ENCODE data around the gene CCDC27. TPM values are rescaled to one million over a fixed set of nuclear protein-coding genes. Genes with fewer than 3 reads are reported as not detected.

The CCDC27 gene
- total RNA-seq, 1 donor from 2014 or later, result not detected

DNA sequence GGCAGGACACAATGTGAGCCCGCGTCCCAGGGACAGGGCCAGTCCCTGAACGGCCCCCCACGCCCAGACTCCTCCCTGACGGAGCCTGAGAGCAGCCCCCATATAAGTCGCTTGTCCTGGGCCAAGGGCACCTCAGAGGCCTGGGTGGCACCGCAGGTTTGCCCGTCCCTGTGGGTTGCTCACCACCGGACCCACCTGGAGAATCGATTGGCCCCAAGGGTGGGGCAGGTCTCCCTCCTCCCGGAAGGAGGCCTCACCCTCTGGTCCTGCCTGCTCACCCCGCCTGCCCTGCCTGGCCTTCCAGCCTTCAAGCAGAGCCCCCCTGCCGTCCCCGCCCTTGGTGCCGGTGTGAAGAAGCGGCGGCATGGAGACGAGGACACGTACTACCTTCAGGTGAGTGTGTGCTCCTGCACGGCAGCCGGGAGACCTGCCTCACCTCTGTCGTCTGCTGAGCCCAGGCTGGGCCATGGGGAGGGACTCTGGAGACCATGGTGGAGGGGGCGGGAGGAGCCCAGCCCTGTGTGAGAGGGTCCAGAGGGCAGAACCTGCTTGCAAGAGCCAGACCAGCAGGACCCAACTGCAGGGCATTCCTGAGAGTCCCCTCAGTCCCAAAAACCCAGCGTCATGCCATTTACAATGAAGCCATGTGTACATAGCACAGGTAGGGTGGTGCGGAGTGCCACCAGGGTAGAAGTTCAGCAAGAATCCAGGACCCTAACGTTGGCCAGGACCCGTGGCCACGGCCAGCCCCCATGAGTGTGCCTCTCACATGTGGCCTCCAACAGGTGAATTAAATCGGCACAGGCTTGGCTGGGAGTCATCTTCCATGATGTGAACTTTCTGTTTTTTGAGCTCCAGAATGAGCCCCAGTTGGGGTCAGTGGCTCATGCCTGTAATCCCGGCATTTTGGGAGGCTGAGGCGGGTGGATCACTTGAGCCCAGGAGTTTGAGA, 24.1 kb upstream of the CCDC27 start:
- Histone ChIP-seq H3K27me3 (ENCODE audit: control insufficient read depth, insufficient read depth, low read length) (peaks cover 41% of the 10 kb centered on the region), H3K36me3 (ENCODE audit: control insufficient read depth, insufficient read depth, low read length) (no peaks in the 10 kb centered on the region), H3K4me3 (ENCODE audit: low read depth, low read length) (no peak overlapping the region)
- DNase-seq (ENCODE audit: low read depth), result no peak
- TF ChIP-seq, protein P1, sequence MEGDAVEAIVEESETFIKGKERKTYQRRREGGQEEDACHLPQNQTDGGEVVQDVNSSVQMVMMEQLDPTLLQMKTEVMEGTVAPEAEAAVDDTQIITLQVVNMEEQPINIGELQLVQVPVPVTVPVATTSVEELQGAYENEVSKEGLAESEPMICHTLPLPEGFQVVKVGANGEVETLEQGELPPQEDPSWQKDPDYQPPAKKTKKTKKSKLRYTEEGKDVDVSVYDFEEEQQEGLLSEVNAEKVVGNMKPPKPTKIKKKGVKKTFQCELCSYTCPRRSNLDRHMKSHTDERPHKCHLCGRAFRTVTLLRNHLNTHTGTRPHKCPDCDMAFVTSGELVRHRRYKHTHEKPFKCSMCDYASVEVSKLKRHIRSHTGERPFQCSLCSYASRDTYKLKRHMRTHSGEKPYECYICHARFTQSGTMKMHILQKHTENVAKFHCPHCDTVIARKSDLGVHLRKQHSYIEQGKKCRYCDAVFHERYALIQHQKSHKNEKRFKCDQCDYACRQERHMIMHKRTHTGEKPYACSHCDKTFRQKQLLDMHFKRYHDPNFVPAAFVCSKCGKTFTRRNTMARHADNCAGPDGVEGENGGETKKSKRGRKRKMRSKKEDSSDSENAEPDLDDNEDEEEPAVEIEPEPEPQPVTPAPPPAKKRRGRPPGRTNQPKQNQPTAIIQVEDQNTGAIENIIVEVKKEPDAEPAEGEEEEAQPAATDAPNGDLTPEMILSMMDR (IDR thresholded peaks at IDR 0.05; ENCODE audit: insufficient read depth, low read length, poor library complexity, severe bottlenecking), result no peak

DNA sequence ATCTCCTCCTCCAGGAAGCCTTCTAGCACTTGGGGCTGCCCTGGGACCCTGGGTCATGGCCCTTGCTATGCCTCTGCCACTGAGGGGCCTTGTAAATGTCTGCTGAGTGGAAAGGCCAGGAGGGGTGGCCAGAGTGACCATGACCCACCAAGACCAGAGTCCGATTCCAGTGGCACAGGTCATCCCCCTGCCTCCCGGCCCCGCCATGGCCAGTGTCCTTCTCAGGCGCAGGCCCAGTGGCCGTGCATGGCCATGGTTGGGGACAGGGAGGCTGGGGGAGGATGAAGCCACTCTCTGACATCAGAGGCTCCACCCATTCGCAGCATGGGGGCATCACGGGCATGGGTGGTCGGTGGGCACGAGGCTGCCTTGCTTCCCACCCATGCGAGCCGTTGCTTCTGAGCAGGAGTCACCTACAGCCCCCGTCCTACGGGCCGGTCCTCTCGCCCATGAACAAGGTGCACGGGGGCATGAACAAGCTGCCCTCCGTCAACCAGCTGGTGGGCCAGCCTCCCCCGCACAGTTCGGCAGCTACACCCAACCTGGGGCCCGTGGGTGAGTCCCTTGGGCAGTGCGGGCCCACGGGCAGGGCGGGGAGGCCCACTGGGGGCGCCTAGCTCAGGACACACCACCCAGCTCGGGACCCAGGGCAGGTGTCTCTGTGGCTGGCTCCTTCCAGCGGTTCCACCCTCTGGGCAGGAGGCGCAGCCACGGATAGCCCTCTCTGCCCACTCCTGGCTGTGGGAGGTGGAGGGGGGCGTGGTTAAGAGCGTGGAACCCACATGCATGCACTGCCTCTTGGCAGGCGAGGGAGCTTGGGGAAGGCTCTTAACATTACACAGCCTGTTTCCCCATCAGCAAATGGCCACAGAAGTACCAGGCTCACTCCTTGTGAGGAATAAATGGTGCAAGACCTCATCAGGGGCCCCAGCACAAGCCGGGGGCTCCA, 22.4 kb upstream of the CCDC27 start:
- no peak overlapping the region for H3K4me3 ChIP-seq (ENCODE audit: low read depth, low read length)
- TF ChIP-seq, protein P1 (IDR thresholded peaks at IDR 0.05; ENCODE audit: insufficient read depth, low read length, poor library complexity, severe bottlenecking), result no peak
- DNase-seq (ENCODE audit: low read depth), result no peak
- H3K36me3 ChIP-seq (ENCODE audit: control insufficient read depth, insufficient read depth, low read length), result no peaks in the 10 kb centered on the region
- peaks cover 41% of the 10 kb centered on the region for H3K27me3 ChIP-seq (ENCODE audit: control insufficient read depth, insufficient read depth, low read length)

DNA sequence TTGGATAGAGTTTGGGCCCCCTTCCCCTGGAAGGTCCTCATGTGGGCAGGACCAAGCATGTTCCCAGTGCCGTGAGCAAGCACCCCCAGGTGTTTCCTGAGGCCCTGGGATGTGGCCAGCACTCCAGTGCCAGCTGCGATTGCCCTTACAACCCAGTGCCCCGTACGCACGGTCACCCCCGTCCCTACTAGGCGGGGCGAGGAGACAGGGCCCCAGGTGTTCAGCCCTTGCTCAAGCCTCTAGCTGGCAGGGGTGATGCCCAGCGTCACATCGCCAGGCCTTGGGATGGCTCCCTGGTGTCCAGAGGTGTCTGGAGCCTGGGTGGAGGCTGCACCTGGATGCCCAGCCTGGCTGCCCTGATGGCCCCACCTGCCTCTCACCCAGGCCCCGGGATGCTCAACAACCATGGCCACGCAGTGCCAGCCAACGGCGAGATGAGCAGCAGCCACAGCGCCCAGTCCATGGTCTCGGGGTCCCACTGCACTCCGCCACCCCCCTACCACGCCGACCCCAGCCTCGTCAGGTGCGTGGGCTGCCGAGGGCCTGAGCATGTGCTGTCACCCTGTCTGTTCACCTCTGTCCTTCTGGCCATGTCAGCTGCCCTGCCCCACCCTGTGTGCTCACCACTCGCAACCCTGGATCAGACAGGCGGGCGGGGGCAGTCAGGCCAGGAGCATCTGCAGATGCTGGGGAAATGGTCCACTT, 21.6 kb upstream of the CCDC27 start:
- Histone ChIP-seq H3K36me3 (ENCODE audit: control insufficient read depth, insufficient read depth, low read length) (no peaks in the 10 kb centered on the region), H3K4me3 (ENCODE audit: low read depth, low read length) (no peak overlapping the region), H3K27me3 (ENCODE audit: control insufficient read depth, insufficient read depth, low read length) (peaks cover 41% of the 10 kb centered on the region)
- DNase-seq (ENCODE audit: low read depth), result no peak
- TF ChIP-seq, protein P1 (IDR thresholded peaks at IDR 0.05; ENCODE audit: insufficient read depth, low read length, poor library complexity, severe bottlenecking), result no peak

DNA sequence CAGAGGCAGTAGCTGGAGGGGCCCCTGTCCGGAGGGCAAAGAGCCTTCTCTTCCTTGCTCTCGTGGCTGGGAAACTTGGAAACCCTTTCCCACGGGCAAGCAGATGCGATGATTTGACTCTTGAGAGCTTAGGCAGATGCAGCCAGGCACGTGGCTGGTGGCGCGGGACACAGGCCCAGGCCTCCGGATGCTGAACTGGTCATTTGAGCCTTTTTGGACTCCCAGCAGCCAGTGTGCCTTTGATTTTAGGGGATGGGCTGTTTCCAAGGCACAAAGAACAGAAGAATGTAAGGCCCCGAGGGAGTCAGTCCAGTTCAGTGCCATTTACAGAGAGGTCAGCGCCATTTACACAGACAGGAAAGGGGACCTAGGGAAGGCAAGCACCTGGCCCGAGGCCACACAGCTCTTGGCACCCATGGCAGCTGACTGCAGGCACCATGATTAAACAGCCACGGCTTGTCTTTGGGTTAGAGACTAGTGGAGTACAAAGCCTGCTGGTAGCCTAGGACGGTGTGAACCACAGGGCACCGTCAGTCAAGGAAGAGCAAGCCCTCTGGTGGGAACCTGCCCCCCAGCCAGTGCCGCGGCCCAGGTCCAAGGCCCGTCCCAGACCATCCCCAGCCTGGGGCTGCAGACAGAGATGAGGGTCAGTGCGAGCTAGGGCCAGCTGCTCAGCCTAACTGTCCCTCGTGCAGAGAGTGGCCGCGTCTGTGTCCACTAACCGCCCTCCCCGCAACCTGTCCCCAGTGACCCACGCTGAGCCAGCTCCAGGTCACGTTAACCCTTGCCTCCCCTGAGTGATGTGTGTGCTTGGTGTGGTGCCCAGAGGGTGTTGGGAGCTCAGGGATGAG, 20.4 kb upstream of the CCDC27 start:
- TF ChIP-seq, protein P1 (IDR thresholded peaks at IDR 0.05; ENCODE audit: insufficient read depth, low read length, poor library complexity, severe bottlenecking), result no peak
- no peak for DNase-seq (ENCODE audit: low read depth)
- Histone ChIP-seq H3K27me3 (ENCODE audit: control insufficient read depth, insufficient read depth, low read length) (peaks cover 41% of the 10 kb centered on the region), H3K36me3 (ENCODE audit: control insufficient read depth, insufficient read depth, low read length) (no peaks in the 10 kb centered on the region), H3K4me3 (ENCODE audit: low read depth, low read length) (no peak overlapping the region)
